Body of pancreas (tissue), 4 donors: Measurements from ENCODE around the gene SLC17A8. TPM values are rescaled to one million over a fixed set of nuclear protein-coding genes. Genes with fewer than 3 reads are reported as not detected.
"Not testable (repeated sequence)": the region's sequence is repeated elsewhere in the genome, so short reads cannot be mapped to it uniquely, and the experiment has no call there.

Experiments used
- ATAC-seq: fragments of 150-250 bp; one replicate; pipeline ENCODE4 v1.9.1; 2016
- DNase-seq, 4 donors: peaks; one replicate each; pipeline ENCODE4 v3.0.0-alpha.2; 2019
- H3K27ac ChIP-seq, 4 donors: fragments of 200-600 bp; sonication (generic); 1 replicate in 3 of 4; 2 replicates in 1 of 4; pipeline versions ENCODE4 v1.5.1 to v1.6.1; 2016 to 2019; ENCODE audit warnings: mild to moderate bottlenecking in 1 of 4, mixed read lengths in 1 of 4, moderate library complexity in 1 of 4
- H3K27me3 ChIP-seq, 2 donors: fragments of 200-600 bp; sonication (generic); one replicate each; pipeline ENCODE4 v1.6.0; 2016; ENCODE audit warnings: mild to moderate bottlenecking in 1 of 2
- H3K36me3 ChIP-seq, 2 donors: fragments of 200-600 bp; sonication (generic); replicated peaks in 1 of 2; 2 replicates each; pipeline ENCODE4 v1.5.1; 2016; ENCODE audit warnings: low read depth in 2 of 2; ENCODE audit not compliant: insufficient read depth in 1 of 2
- H3K4me1 ChIP-seq: fragments of 200-600 bp; sonication (generic); one replicate; pipeline ENCODE4 v1.6.0; 2016
- H3K4me3 ChIP-seq, 2 donors: fragments of 200-600 bp; sonication (generic); 1 replicate in 1 of 2; 2 replicates in 1 of 2; pipeline ENCODE4 v1.5.1; 2016 to 2019
- H3K9me3 ChIP-seq, 3 donors: fragments of 200-600 bp; sonication (generic); 1 replicate in 2 of 3; 2 replicates in 1 of 3; pipeline ENCODE4 v1.5.1; 2016
- CTCF ChIP-seq, 7 experiments: fragments of 450-650 bp in 4 of 7; fragments of 200-600 bp in 3 of 7; sonication (generic) in 3 of 7; IDR thresholded peaks; one replicate each; pipeline ENCODE4 v1.5.1; 2016 to 2019; ENCODE audit warnings: antibody characterized with exemption in 7 of 7
- POLR2A ChIP-seq, 3 donors: fragments of 450-650 bp; IDR thresholded peaks; one replicate each; pipeline ENCODE4 v1.6.1; 2016; ENCODE audit warnings: antibody characterized with exemption in 3 of 3, mild to moderate bottlenecking in 2 of 3
- WGBS, 2 donors: methylation state at CpG; one replicate each; pipeline ENCODE4 v1.1.5; 2017; 5-methylcytosine and 5-hydroxymethylcytosine counted together
- intact Hi-C: fragments of 100-400 bp; cut with DNase I; formaldehyde crosslinking; loops from one replicate; pipeline ENCODE4 v1.15.1; 2023
- total RNA-seq, 2 donors: library from RNA; depleted of rRNA; stranded (reverse); fragments of >200 nt; gene quantifications; one replicate each; pipeline ENCODE4 v1.1.0, GENCODE V29; 2016

SLC17A8 gene
- total RNA-seq, 2 donors from 2014 or later, result not detected

DNA sequence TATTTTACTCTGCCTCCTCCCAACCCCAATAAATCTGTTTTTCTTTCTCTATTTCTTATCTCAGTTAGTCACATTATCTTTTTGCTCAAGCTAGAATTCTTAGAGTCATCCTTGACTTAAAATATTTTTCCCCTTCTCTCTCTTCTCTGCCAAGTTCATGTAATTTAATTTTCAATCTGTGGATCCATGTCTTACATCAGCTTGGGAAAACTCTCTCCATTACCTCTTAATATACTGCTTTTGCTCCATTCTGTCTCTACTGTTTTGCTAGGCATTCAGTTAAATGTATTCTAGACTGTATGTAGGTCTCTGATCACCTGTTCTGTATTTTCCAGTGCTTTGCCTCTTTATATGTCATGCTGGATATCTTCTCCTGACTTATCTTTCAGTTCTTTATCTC lies 65.8 kb downstream of the SLC17A8 start:
- intact Hi-C loops, result no loop called here
- ATAC-seq, result no peak
- TF ChIP-seq CTCF (IDR thresholded peaks at IDR 0.05) (no peak), POLR2A (IDR thresholded peaks at IDR 0.05) (no peak)

DNA sequence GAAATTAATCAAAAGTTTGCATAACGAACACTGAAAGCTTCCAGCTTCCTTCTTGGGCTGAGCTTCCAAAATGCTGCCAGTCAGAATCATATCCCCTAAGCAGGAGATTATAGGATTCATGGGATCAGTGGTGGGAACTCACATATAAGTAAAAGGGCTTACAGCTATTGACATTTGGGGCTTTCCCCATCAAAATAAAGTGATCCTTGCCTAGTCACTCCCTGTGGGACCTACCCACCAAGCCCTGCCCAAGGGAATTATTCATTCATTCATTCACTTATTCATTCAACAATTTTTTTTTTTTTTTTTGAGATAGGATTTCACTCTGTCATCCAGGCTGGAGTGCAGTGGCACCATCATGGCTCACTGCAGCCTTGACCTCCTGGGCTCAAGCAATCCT lies 69.3 kb downstream of the SLC17A8 start:
- no peak overlapping the region for H3K4me3 ChIP-seq
- H3K9me3 ChIP-seq, result no peaks in the 10 kb centered on the region
- no peak overlapping the region for H3K27ac ChIP-seq
- no peak for DNase-seq
- intact Hi-C loops, result no loop called here
- no peak for ATAC-seq
- no peak for TF ChIP-seq CTCF (IDR thresholded peaks at IDR 0.05)
- no peak for TF ChIP-seq POLR2A (IDR thresholded peaks at IDR 0.05)
- no peaks in the 10 kb centered on the region for H3K4me1 ChIP-seq
- 6 to 8% methylated on average over 1 of the region's 1 CpG for WGBS, 2 donors
- no peaks in the 10 kb centered on the region for H3K36me3 ChIP-seq
- H3K27me3 ChIP-seq, result no peaks in the 10 kb centered on the region

More for the DNA sequence above, 65.8 kb downstream of the SLC17A8 start:
- no peaks in the 10 kb centered on the region for H3K4me1 ChIP-seq
- no peaks in the 10 kb centered on the region for H3K27me3 ChIP-seq
- no peak overlapping the region for H3K4me3 ChIP-seq
- no peak overlapping the region for H3K27ac ChIP-seq
- no peak for DNase-seq
- H3K9me3 ChIP-seq, result no peaks in the 10 kb centered on the region
- H3K36me3 ChIP-seq, result no peaks in the 10 kb centered on the region

GRCh38 chr12:100427078-100427477 lies 70.2 kb downstream of the SLC17A8 start:
- intact Hi-C loops, result no loop called here
- 59 to 68% methylated on average over 3 of the region's 3 CpGs for WGBS, 2 donors
- TF ChIP-seq POLR2A (IDR thresholded peaks at IDR 0.05) (no peak), CTCF (IDR thresholded peaks at IDR 0.05) (no peak)

GRCh38 chr12:100430251-100430650 lies 73.4 kb downstream of the SLC17A8 start:
- 94 to 96% methylated on average over 4 to 26 of the region's 32 CpGs for WGBS, 2 donors
- H3K27me3 ChIP-seq, DNase-seq, H3K4me3 ChIP-seq, intact Hi-C loops, H3K36me3 ChIP-seq, ATAC-seq, H3K4me1 ChIP-seq, H3K27ac ChIP-seq, H3K9me3 ChIP-seq: not testable (repeated sequence)

More at GRCh38 chr12:100427078-100427477, 70.2 kb downstream of the SLC17A8 start:
- Histone ChIP-seq H3K9me3 (no peaks in the 10 kb centered on the region), H3K4me3 (no peak overlapping the region), H3K4me1 (no peaks in the 10 kb centered on the region), H3K36me3 (no peaks in the 10 kb centered on the region), H3K27me3 (no peaks in the 10 kb centered on the region), H3K27ac (no peak overlapping the region)
- DNase-seq (peak in 1 of 4 donors; percentile 16), ATAC-seq (peak; percentile 68)

DNA sequence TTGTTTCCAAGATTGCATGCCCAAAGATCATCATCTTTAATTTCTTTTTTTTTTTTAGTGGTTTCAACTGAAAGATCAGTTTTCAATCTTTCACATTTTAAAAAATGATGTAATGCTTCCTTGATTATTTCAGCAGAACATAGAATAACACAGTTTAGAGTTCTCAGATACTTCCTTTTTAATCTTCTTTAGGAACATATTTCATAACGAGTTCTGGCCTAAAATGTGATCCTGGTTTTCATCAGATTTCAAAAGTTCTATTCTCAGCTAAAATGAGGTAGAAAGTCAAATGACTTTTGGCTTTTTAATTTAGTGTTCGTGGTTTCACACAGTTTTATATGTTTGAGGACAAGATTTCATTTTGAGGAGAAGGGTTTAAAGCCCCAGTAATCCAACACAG lies 76.8 kb downstream of the SLC17A8 start:
- no peaks in the 10 kb centered on the region for H3K27me3 ChIP-seq
- no peaks in the 10 kb centered on the region for H3K36me3 ChIP-seq
- no peak overlapping the region for H3K27ac ChIP-seq
- DNase-seq (no peak), ATAC-seq (no peak)
- H3K4me3 ChIP-seq, result no peak overlapping the region
- intact Hi-C loops, result no loop called here
- H3K4me1 ChIP-seq, result peaks cover 14% of the 10 kb centered on the region
- WGBS, 2 donors, result 49 to 61% methylated on average over 2 of the region's 2 CpGs
- TF ChIP-seq POLR2A (IDR thresholded peaks at IDR 0.05), result no peak
- TF ChIP-seq CTCF (IDR thresholded peaks at IDR 0.05), result no peak
- H3K9me3 ChIP-seq, result no peaks in the 10 kb centered on the region
